ENCODE results near the gene SESN3. TPM values are rescaled to one million over a fixed set of nuclear protein-coding genes. Genes with fewer than 3 reads are reported as not detected.
"Not testable (repeated sequence)": the region's sequence is repeated elsewhere in the genome, so short reads cannot be mapped to it uniquely, and the experiment has no call there.

The SESN3 gene
- polyA plus RNA-seq, 1 donor = 119 TPM

- DNase-seq = no peak
Measured at GRCh38 chr11:95219599-95219998, 11.4 kb downstream of the SESN3 start.

GRCh38 chr11:95218149-95218548 lies 12.9 kb downstream of the SESN3 start:
- DNase-seq = no peak

- no peak for DNase-seq
Measured at GRCh38 chr11:95212609-95213008, 18.4 kb downstream of the SESN3 start.

GRCh38 chr11:95209535-95209934 lies 21.5 kb downstream of the SESN3 start:
- DNase-seq = not testable (repeated sequence)

- no peak for DNase-seq
Measured at GRCh38 chr11:95200781-95201457, 30.1 kb downstream of the SESN3 start.

- no peak for DNase-seq
Measured at GRCh38 chr11:95195831-95196230, 35.2 kb downstream of the SESN3 start.

GRCh38 chr11:95193541-95193940 lies 37.5 kb downstream of the SESN3 start:
- no peak for DNase-seq

GRCh38 chr11:95192717-95193116 lies 38.3 kb downstream of the SESN3 start:
- DNase-seq = no peak

GRCh38 chr11:95187723-95188122 lies 43.3 kb downstream of the SESN3 start:
- no peak for DNase-seq

- DNase-seq = no peak
Measured at GRCh38 chr11:95182397-95182796, 48.6 kb downstream of the SESN3 start.

GRCh38 chr11:95175818-95176380 lies 55.1 kb downstream of the SESN3 start:
- DNase-seq = no peak

- no peak for DNase-seq
Measured at GRCh38 chr11:95170294-95170693, 60.7 kb downstream of the SESN3 start.

GRCh38 chr11:95166781-95167180 lies 64.2 kb downstream of the SESN3 start:
- no peak for DNase-seq

- DNase-seq = no peak
Measured at GRCh38 chr11:95165638-95166037, 65.4 kb downstream of the SESN3 start.

- no peak for DNase-seq
Measured at GRCh38 chr11:95163106-95163505, 67.9 kb downstream of the SESN3 start.

- no peak for DNase-seq
Measured at GRCh38 chr11:95161248-95161647, 69.8 kb downstream of the SESN3 start.

GRCh38 chr11:95157824-95158223 lies 73.2 kb downstream of the SESN3 start:
- no peak for DNase-seq

- DNase-seq = peak; percentile 76
Measured at GRCh38 chr11:95156916-95157541, 74.0 kb downstream of the SESN3 start.

GRCh38 chr11:95156133-95156721 lies 74.8 kb downstream of the SESN3 start:
- no peak for DNase-seq

GRCh38 chr11:95155385-95155784 lies 75.6 kb downstream of the SESN3 start:
- no peak for DNase-seq

- peak; percentile 41 for DNase-seq
Measured at GRCh38 chr11:95154514-95154913, 76.5 kb downstream of the SESN3 start.

- DNase-seq = no peak
Measured at GRCh38 chr11:95153857-95154246, 77.2 kb downstream of the SESN3 start.

Measured in hindlimb muscle (tissue), 1 donor.